Lung (tissue), 12 donors: ENCODE results near the gene FSCN2. TPM values are rescaled to one million over a fixed set of nuclear protein-coding genes. Genes with fewer than 3 reads are reported as not detected.
"Not testable (repeated sequence)": the region's sequence is repeated elsewhere in the genome, so short reads cannot be mapped to it uniquely, and the experiment has no call there.

Source experiments
- ATAC-seq: fragments of 200-7000 bp; cut with Tn5 transposase; one replicate; pipeline ENCODE4 v1.9.1; 2020; ENCODE audit warnings: moderate number of reproducible peaks; ENCODE audit not compliant: insufficient read depth, low FRiP score
- DNase-seq, 3 donors: peaks; one replicate each; pipeline ENCODE4 v3.0.0-alpha.2; 2013 to 2017
- H3K27ac ChIP-seq, 2 donors: one replicate each; pipeline ENCODE4 v1.5.1; 2013; ENCODE audit warnings: mild to moderate bottlenecking in 2 of 2, moderate library complexity in 2 of 2, control low read depth in 1 of 2, inconsistent platforms in 1 of 2, low read depth in 1 of 2, low read length in 1 of 2
- H3K27me3 ChIP-seq, 3 donors: one replicate each; pipeline ENCODE4 v1.5.1; 2013; ENCODE audit warnings: low read length in 2 of 3; ENCODE audit not compliant: control insufficient read depth in 3 of 3, insufficient read depth in 3 of 3
- H3K36me3 ChIP-seq, 4 donors: one replicate each; pipeline ENCODE4 v1.5.1; 2013; ENCODE audit warnings: low read length in 4 of 4, mild to moderate bottlenecking in 1 of 4, moderate library complexity in 1 of 4; ENCODE audit not compliant: control insufficient read depth in 4 of 4, insufficient read depth in 4 of 4
- H3K4me1 ChIP-seq, 5 donors: one replicate each; pipeline ENCODE4 v1.5.1; 2013; ENCODE audit warnings: low read length in 5 of 5, mild to moderate bottlenecking in 2 of 5, moderate library complexity in 1 of 5; ENCODE audit not compliant: control insufficient read depth in 5 of 5, insufficient read depth in 5 of 5
- H3K4me3 ChIP-seq: one replicate; pipeline ENCODE4 v1.5.1; 2013; ENCODE audit warnings: mild to moderate bottlenecking, control low read depth, moderate library complexity
- H3K9ac ChIP-seq, 2 donors: one replicate each; pipeline ENCODE4 v1.5.1; 2013; ENCODE audit warnings: low read length in 2 of 2, control low read depth in 1 of 2; ENCODE audit not compliant: insufficient read depth in 1 of 2
- H3K9me3 ChIP-seq, 4 donors: one replicate each; pipeline ENCODE4 v1.5.1; 2013; ENCODE audit warnings: low read length in 3 of 4, mild to moderate bottlenecking in 1 of 4, moderate library complexity in 1 of 4; ENCODE audit not compliant: control insufficient read depth in 4 of 4, insufficient read depth in 3 of 4
- CTCF ChIP-seq: IDR thresholded peaks from 2 replicates; pipeline ENCODE4 v1.5.1; 2012; ENCODE audit warnings: mild to moderate bottlenecking; ENCODE audit errors: control extremely low read depth, extremely low read depth
- WGBS, 2 donors: extraction: QIAGEN DNeasy Blood & Tissue Kit; methylation state at CpG; one replicate each; pipeline ENCODE4 v1.1.7; 2013; 5-methylcytosine and 5-hydroxymethylcytosine counted together
- polyA plus RNA-seq, 2 donors: library from polyadenylated mRNA; stranded (reverse); fragments of 200-250 nt; gene quantifications; one replicate each; pipeline ENCODE4 v1.2.1, GENCODE V29; 2013
- total RNA-seq, 2 donors: library from RNA; depleted of rRNA in 1 of 2; stranded (reverse); fragments of >200 nt in 1 of 2; gene quantifications; one replicate each; pipeline ENCODE4 v1.2.1, GENCODE V29; 2014 to 2021
- donor health status: control.
- donor health status: control.
- donor health status: Bipolar disorder and iron deficiency.
- donor health status: healthy.
- donor health status: DM: yes; HTN: yes; CAD: no.

The FSCN2 gene
- total and polyA plus RNA-seq, 4 donors = 0.46 to 3.9 (median 1.9) TPM

DNA sequence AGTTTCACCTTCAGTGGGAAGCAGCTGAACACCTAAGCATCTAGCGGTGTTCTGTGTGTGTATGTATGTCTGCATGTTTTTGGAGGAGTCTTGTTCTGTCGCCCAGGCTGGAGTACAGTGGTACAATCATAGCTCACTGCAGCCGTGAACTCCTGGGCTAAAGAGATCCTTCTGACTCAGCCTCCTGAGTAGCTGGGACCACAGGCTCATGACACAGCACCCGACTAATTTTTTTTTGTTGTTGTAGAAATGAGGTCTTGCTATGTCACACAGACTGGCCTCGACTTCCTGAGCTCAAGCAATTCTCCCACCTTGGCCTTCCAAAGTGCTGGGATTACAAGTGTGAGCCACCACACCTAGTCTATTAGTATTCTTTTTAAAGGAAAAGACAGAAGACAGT, 54.2 kb downstream of the FSCN2 start:
- no peak overlapping the region for H3K27ac ChIP-seq
- no peaks in the 10 kb centered on the region for H3K9me3 ChIP-seq
- no peaks in the 10 kb centered on the region for H3K27me3 ChIP-seq
- no peak overlapping the region for H3K9ac ChIP-seq
- WGBS, 2 donors = 84 to 96% methylated on average over 5 of the region's 5 CpGs
- peaks cover 13 to 58% (median 25%) of the 10 kb centered on the region in 4 donors for H3K36me3 ChIP-seq
- peaks cover 0 to 4% (median 0%) of the 10 kb centered on the region in 5 donors for H3K4me1 ChIP-seq
- H3K4me3 ChIP-seq = no peak overlapping the region
- ATAC-seq = peak; percentile 11
- DNase-seq = no peak
- TF ChIP-seq CTCF = no peak

DNA sequence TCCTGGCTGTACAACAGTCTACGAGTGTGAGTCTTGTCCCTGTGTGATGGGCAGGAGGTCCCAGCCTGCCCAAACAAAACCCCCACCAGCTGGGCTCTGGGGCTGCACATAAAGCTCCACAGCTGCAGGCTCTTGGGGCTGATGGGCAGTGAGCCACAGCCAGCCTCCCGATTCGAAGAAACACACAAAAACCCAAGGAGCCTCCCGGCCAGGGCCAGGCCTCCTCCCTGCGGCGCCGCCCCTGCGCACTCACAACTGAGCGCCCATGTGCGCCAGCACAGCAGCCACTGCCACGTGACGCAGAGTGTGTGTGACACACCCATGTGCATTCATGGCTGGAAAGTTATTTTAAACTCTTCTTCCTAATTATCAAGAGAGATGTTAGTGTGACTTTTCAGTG, 54.6 kb downstream of the FSCN2 start:
- H3K36me3 ChIP-seq = peaks cover 13 to 55% (median 24%) of the 10 kb centered on the region in 4 donors
- ATAC-seq = no peak
- DNase-seq = no peak

DNA sequence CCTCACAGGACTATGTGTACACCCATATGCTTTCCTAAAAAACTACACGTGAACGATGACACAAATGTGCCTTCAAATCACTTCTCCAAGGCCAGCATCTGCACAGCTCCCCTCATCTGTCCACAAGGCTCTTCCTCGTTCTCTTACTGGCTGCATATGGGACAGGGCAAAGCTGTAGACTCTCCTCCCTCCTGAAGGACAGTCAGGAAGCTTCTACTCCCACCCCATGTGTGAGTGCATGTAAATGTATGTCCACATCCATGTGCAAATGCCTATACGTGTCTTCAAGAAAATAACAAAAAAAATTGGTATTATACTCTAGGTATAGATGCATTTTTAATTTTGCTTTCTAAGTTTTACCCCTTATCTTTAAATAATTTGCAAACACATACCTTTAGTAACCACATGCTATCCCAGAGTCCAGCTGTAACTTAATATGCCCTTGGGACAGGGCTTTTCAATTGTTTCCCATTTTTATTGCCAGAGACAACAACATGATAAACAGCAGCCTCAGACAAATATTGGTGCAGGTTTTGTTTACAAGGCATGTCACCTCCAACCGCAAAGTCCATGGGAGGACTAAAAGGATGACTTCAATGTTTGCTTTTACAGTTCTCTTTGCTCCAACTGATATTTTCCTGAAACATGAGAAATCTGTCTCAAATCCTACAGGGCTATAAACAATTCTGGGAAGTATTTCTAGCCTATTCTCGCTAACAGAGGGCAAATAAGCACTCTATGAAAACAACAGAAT, 55.6 kb downstream of the FSCN2 start:
- 93 to 96% methylated on average over 6 of the region's 6 CpGs for WGBS, 2 donors
- Histone ChIP-seq H3K36me3 (peaks cover 23 to 58% (median 32%) of the 10 kb centered on the region in 4 donors), H3K27me3 (no peaks in the 10 kb centered on the region), H3K4me3 (no peak overlapping the region), H3K27ac (no peak overlapping the region), H3K9me3 (no peaks in the 10 kb centered on the region), H3K4me1 (no peaks in the 10 kb centered on the region), H3K9ac (no peak overlapping the region)
- ATAC-seq = no peak
- TF ChIP-seq CTCF = no peak
- DNase-seq = no peak

More for the DNA sequence above, 54.6 kb downstream of the FSCN2 start:
- WGBS, 2 donors = 95% methylated on average over 12 of the region's 12 CpGs
- no peak overlapping the region for H3K4me3 ChIP-seq
- H3K27ac ChIP-seq = no peak overlapping the region
- no peaks in the 10 kb centered on the region for H3K9me3 ChIP-seq
- TF ChIP-seq CTCF = no peak
- H3K27me3 ChIP-seq = no peaks in the 10 kb centered on the region
- H3K9ac ChIP-seq = no peak overlapping the region
- H3K4me1 ChIP-seq = peaks cover 0 to 2% (median 0%) of the 10 kb centered on the region in 5 donors

- DNase-seq, H3K9me3 ChIP-seq, H3K9ac ChIP-seq, H3K4me3 ChIP-seq, H3K4me1 ChIP-seq, ATAC-seq, H3K27me3 ChIP-seq, H3K27ac ChIP-seq: not testable (repeated sequence)
- peaks cover 24 to 60% (median 35%) of the 10 kb centered on the region in 4 donors for H3K36me3 ChIP-seq
- WGBS, 2 donors = 95 to 97% methylated on average over 14 of the region's 14 CpGs
These were observed 56.6 kb downstream of the FSCN2 start for GRCh38 chr17:81584771-81585170.
